ENCODE results near the gene NAT10.

The NAT10 gene

DNA sequence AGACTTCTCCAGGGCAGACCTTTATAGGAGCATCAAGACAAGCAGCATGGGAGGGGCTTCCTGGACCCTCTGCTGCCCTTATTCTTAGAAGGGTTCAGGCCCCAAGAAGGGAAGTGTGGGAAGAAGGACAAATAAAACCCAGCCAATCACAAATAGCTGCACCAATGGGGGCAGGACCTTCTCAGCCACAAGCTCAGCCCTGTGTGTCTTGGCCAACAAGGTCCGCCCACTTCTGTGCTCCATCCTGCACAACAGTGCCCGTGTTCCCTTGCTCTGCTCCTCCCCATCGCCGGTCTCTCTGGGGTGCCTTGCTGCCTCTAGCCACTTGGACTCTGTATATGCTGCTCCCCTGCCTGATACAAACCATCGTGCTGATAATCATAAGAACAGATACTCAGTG is 86.1 kb downstream of the NAT10 start:
- no peak for DNase-seq

DNA sequence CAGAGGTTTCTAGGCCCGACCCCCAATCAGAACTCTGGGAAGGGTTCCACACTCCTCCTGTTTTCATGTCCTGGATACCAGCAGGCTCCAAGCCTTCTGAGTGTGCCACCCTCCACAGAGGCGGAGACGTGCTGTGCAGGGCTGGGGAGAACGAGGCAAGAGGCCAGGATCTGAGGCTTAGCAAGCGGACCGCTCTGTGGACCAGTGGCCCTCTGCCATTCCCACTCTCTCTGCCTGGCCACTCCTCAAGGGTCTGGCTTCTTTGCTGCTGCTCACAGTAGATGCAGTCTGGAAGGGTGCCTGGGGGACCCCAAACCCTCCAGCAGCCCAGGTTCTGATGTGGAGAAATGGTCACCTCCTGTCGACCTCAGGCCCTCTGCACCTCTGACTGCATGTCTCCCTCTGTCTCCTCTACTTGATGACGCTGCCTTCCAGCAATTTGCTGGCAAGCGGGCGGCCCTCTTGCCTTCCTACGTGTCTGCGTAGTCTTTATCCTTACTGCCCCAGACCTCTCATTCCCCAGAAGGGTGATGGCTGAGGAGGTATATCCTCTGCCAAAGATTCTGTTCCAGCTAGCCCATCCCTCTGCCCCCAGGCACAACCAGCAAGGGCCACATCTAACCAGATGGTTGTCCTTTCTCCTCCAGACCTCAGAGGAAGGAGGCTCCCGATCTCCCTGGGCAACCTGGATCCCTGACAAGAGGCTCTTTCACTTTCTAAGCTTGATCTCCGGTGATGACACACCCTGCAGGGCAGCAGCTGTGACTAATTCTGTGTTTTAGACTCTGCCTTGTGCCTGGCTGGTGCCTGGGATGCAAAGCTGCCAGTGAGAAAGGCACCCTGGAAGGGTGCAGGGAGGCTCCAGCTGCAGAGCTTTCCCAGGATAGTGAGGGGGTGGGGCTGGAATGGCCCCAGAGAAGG is 87.3 kb downstream of the NAT10 start:
- peak; percentile 93 for DNase-seq

DNA sequence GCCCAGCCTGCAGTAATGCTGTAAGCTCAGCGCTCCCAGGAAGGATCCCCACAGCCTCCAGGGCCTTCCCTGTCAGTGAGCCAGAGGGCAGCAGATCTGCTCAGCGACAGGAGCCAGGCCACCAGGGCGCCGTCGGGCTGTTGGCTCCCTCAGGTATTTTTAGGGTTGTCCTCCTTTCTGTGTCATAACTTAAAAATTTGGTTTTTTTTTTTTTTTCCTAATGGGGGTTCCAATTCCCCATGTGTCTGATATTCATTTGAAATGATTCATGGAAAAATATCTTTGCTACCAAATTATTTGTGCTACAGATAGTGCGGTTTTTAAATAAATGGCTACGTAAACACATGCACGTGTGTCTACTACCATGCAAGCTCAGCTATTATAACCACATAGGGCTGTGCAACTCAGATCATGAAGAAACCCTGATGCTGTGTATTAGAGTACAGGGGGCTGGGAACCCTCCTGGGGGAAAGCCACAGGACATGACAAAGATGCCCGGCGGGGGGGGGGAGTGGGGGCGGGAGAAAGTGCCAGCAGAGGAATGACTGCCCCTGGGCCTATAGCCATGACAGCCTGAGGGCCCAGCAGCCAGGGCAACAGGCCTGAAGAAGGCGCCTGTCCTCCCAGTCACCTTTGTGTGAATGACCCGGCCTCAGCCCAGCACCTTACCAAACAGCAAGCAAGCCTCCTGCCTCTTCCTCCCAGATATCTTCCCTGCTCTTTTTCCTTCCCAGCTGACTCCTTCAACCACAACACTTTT is 89.3 kb downstream of the NAT10 start:
- no peak for DNase-seq

All from NCI-H2171 treated with DMSO at 0.1 percent for 48 hours (cell line).